ENCODE data around the gene WHAMM. TPM values are rescaled to one million over a fixed set of nuclear protein-coding genes. Genes with fewer than 3 reads are reported as not detected.
A peak's percentile ranks its signal among the peaks of the same experiment; 100 is the strongest.

Gene WHAMM
- total RNA-seq, 1 donor from 2014 or later: 18.8 TPM

DNA sequence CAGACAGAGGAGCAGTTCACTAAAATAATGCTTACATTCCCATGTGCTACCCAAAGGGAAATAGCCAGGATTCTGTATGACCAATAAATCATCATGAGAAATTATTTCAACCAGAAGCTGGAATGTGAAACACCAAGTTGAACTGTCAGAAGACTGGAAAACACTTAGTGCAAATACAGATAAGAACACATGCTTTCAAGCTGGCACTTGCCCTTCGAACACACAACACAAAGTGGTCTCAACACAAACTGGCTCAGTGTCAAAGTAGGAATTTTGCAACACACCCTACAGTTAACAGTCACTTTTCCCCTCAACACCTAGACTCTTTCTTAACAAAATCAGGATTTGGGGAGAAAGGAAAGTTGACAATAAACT lies 4.9 kb upstream of the WHAMM start:
- no peak overlapping the region for H3K27ac ChIP-seq
- TF ChIP-seq, protein P1, sequence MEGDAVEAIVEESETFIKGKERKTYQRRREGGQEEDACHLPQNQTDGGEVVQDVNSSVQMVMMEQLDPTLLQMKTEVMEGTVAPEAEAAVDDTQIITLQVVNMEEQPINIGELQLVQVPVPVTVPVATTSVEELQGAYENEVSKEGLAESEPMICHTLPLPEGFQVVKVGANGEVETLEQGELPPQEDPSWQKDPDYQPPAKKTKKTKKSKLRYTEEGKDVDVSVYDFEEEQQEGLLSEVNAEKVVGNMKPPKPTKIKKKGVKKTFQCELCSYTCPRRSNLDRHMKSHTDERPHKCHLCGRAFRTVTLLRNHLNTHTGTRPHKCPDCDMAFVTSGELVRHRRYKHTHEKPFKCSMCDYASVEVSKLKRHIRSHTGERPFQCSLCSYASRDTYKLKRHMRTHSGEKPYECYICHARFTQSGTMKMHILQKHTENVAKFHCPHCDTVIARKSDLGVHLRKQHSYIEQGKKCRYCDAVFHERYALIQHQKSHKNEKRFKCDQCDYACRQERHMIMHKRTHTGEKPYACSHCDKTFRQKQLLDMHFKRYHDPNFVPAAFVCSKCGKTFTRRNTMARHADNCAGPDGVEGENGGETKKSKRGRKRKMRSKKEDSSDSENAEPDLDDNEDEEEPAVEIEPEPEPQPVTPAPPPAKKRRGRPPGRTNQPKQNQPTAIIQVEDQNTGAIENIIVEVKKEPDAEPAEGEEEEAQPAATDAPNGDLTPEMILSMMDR (IDR thresholded peaks at IDR 0.05): no peak
- H3K27me3 ChIP-seq: no peaks in the 10 kb centered on the region
- DNase-seq (ENCODE audit: low spot score in 2 of 2): no peak
- no peak overlapping the region for H3K4me3 ChIP-seq
- peaks cover 0 to 4% of the 10 kb centered on the region in 2 donors for H3K4me1 ChIP-seq
- H3K36me3 ChIP-seq: no peaks in the 10 kb centered on the region
- H3K9me3 ChIP-seq: no peaks in the 10 kb centered on the region
- intact Hi-C loops (cut with DNase I): no loop called here

DNA sequence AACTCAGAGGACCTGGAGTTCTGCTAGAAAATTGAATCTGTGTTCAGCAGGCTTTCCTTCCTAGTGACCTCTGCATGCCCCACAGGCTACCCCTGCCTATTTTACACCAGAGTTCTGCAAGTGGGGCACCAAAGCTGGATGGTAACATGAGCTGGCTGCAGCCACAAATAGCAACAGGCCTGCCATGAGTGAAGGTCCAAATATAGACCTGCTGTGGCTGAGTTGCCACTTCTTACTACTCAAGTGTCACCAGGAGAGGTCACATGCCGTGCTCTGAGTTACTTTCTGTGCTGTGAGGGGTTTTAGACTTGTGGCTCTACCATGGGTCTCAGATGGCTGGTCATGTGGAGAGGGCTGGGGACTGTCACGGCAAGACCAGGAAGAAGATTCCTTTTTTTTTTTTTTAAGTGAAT lies 3.4 kb upstream of the WHAMM start, which contains the start of gene FSD2:
TSS of gene FSD2 (minus strand) at position 76 of the 413 bp plus-strand sequence. CDS start 18,679 bp downstream, outside the sequence.
- intact Hi-C loops (cut with DNase I): loop anchor here (5.0 kb wide), 3 partner anchors 181 to 759 kb away; partner anchors contain the start of genes BTBD1, MEX3B and RAMAC
- Histone ChIP-seq H3K27me3 (no peaks in the 10 kb centered on the region), H3K36me3 (no peaks in the 10 kb centered on the region), H3K27ac (no peak within 1 kb of the TSS), H3K9me3 (no peaks in the 10 kb centered on the region), H3K4me3 (no peak within 1 kb of the TSS), H3K4me1 (peaks cover 0 to 4% of the 10 kb centered on the region in 2 donors)
- no peak for DNase-seq (ENCODE audit: low spot score in 2 of 2)
- TF ChIP-seq, protein P1 (IDR thresholded peaks at IDR 0.05): no peak

DNA sequence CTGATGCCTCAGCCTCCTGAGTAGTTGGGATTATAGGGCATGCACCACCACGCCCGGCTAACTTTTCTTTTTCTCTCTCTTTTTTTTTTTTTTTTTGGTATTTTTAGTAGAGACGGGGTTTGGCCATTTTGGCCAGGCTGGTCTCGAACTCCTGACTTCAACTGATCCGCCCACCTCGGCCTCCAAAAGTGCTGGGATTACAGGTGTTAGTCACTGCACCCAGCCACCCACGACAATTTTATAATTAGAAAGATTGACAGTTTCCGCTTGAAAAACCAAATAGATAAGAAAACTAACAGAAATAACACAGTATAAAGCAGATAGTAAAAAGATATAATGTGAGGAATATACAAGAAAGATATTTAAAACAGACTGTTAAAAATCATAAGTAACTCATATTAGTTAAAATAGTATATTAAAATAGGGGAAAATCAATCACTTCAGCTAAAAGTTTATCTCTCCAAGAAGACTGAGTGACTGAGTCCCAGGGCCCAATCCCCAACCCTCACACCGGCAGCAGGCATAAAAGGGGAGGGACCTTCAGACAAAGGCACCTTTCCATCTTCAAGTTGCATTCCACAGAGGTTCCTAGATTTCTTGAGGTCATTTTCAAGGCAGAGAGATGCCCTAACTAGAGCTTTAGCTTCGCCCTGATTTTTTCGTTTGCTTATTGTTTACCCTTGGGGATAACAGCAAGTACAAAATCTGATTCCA lies 1.4 kb upstream of the WHAMM start:
- intact Hi-C loops (cut with DNase I): loop anchor here (2.0 to 5.0 kb wide), 4 partner anchors 159 to 761 kb away; partner anchors contain the start of genes BTBD1, MEX3B and RAMAC

DNA sequence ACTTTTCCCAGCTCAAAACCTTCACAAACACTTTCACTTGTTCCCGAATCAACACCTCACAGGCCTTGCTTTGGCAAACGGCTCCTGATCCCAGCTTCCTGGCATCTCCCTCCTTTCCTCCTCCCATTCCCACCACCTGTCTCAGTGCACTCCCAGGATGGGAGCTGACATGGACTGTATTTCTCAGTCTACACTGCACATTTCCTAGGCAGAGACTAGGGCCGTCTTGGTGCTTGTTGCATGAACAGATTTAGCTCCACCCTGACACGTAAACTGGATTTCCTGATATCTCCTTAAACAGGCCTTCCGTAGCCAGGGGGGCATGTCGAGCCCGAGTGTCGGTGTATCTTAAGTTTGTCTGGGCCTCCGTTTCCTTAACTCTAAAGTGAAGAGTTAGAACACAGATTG lies 790 bp upstream of the WHAMM start:
- Histone ChIP-seq H3K4me3 (peak overlapping the region in 1 of 2 donors; percentile 91), H3K27ac (peak overlapping the region; percentile 74 to 98), H3K27me3 (no peaks in the 10 kb centered on the region), H3K9me3 (no peaks in the 10 kb centered on the region), H3K36me3 (peaks cover 1 to 9% of the 10 kb centered on the region in 2 donors), H3K4me1 (peaks cover 7 to 16% of the 10 kb centered on the region in 2 donors)
- intact Hi-C loops (cut with DNase I): loop anchor here (1.0 to 5.0 kb wide), 7 partner anchors 24 to 761 kb away; partner anchors contain the start of genes BTBD1, MEX3B, RAMAC and RPS17
- DNase-seq (ENCODE audit: low spot score in 2 of 2): no peak
- TF ChIP-seq, protein P1 (IDR thresholded peaks at IDR 0.05): no peak

More for the DNA sequence above, 1.4 kb upstream of the WHAMM start:
- Histone ChIP-seq H3K27me3 (no peaks in the 10 kb centered on the region), H3K4me1 (peaks cover 7 to 16% of the 10 kb centered on the region in 2 donors), H3K27ac (peak overlapping the region in 1 of 2 donors; percentile 98), H3K9me3 (no peaks in the 10 kb centered on the region), H3K4me3 (no peak overlapping the region), H3K36me3 (peaks cover 0 to 4% of the 10 kb centered on the region in 2 donors)
- DNase-seq (ENCODE audit: low spot score in 2 of 2): no peak
- TF ChIP-seq, protein P1 (IDR thresholded peaks at IDR 0.05): no peak

DNA sequence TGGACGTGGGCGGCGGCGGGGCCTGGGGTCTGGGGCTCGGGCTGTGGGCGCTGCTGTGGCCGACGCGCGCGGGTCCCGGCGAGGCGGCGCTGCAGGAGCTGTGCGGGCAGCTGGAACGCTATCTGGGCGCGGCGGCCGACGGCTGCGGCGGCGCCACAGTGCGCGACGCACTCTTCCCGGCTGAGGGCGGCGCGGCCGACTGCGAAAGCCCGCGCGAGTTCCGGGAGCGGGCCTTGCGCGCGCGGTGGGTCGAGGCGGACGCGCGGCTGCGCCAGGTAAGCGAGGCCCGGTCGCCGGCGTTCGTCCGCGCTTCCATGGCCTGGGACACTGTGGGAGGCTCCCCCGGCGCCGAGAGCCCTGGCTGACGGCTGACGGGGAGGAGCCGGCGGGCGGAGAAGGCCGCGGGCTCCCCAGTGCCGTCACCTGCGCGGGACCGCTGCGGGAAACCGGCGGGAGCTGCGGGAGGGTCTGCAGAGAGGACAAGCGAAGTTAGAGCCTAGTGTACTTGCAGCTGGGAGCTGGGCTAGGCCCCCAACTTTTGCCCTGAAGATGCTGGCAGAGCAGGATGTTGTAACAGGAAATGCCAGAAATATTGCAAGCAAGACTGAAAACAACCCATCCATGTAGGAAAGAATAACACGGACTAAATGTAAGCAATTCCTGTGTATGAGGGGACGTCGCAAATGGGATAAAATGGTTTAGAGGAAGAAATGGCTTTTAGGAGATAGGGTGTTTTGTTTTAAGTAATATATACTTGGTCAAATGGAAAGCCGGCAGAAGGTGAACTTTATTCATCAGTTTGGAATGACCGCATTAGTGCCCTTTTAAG lies 847 bp downstream of the WHAMM start:
- DNase-seq (ENCODE audit: low spot score in 2 of 2): no peak
- peak overlapping the region; percentile 90 to 91 for H3K4me3 ChIP-seq
- peaks cover 7 to 16% of the 10 kb centered on the region in 2 donors for H3K4me1 ChIP-seq
- intact Hi-C loops (cut with DNase I): no loop called here
- H3K9me3 ChIP-seq: no peaks in the 10 kb centered on the region
- no peaks in the 10 kb centered on the region for H3K27me3 ChIP-seq
- TF ChIP-seq, protein P1 (IDR thresholded peaks at IDR 0.05): peak in 1 of 3 experiments; percentile 0
- peak overlapping the region; percentile 98 to 100 for H3K27ac ChIP-seq
- H3K36me3 ChIP-seq: peaks cover 10 to 22% of the 10 kb centered on the region in 2 donors
